ENCODE measurements around the gene GMCL2.

Gene GMCL2

GRCh38 chr5:178193251-178193809 is 6.2 kb upstream of the GMCL2 start:
- no peak for TF ChIP-seq CTCF (IDR thresholded peaks at IDR 0.05)
- Histone ChIP-seq H3K9me3 (no peaks in the 10 kb centered on the region), H3K4me1 (ENCODE audit: control insufficient read depth in 1 of 2, insufficient read depth in 1 of 2, low read depth in 1 of 2, low read length in 1 of 2) (peaks cover 15% of the 10 kb centered on the region in 2 experiments), H3K36me3 (no peaks in the 10 kb centered on the region), H3K27me3 (no peaks in the 10 kb centered on the region), H3K27ac (no peak overlapping the region), H3K4me3 (ENCODE audit: low read depth in 1 of 2, low read length in 1 of 2) (no peak overlapping the region)

GRCh38 chr5:178192787-178193186 is 5.6 kb upstream of the GMCL2 start:
- H3K9me3 ChIP-seq, result no peaks in the 10 kb centered on the region
- TF ChIP-seq CTCF (IDR thresholded peaks at IDR 0.05), result no peak
- H3K4me1 ChIP-seq (ENCODE audit: control insufficient read depth in 1 of 2, insufficient read depth in 1 of 2, low read depth in 1 of 2, low read length in 1 of 2), result peaks cover 15% of the 10 kb centered on the region in 2 experiments

GRCh38 chr5:178192244-178192643 is 5.1 kb upstream of the GMCL2 start:
- Histone ChIP-seq H3K36me3 (no peaks in the 10 kb centered on the region), H3K4me3 (ENCODE audit: low read depth in 1 of 2, low read length in 1 of 2) (no peak overlapping the region)
- no peak for TF ChIP-seq CTCF (IDR thresholded peaks at IDR 0.05)

More at GRCh38 chr5:178192787-178193186, 5.6 kb upstream of the GMCL2 start:
- no peaks in the 10 kb centered on the region for H3K36me3 ChIP-seq
- no peaks in the 10 kb centered on the region for H3K27me3 ChIP-seq
- H3K4me3 ChIP-seq (ENCODE audit: low read depth in 1 of 2, low read length in 1 of 2), result no peak overlapping the region
- H3K27ac ChIP-seq, result no peak overlapping the region

GRCh38 chr5:178191661-178192060 is 4.5 kb upstream of the GMCL2 start:
- Histone ChIP-seq H3K9me3 (no peaks in the 10 kb centered on the region), H3K27ac (no peak overlapping the region), H3K36me3 (no peaks in the 10 kb centered on the region), H3K4me3 (ENCODE audit: low read depth in 1 of 2, low read length in 1 of 2) (no peak overlapping the region), H3K4me1 (ENCODE audit: control insufficient read depth in 1 of 2, insufficient read depth in 1 of 2, low read depth in 1 of 2, low read length in 1 of 2) (peaks cover 15% of the 10 kb centered on the region in 2 experiments), H3K27me3 (no peaks in the 10 kb centered on the region)
- TF ChIP-seq CTCF (IDR thresholded peaks at IDR 0.05), result no peak

More at GRCh38 chr5:178192244-178192643, 5.1 kb upstream of the GMCL2 start:
- H3K9me3 ChIP-seq, result no peaks in the 10 kb centered on the region
- H3K27ac ChIP-seq, result no peak overlapping the region
- H3K4me1 ChIP-seq (ENCODE audit: control insufficient read depth in 1 of 2, insufficient read depth in 1 of 2, low read depth in 1 of 2, low read length in 1 of 2), result peaks cover 15% of the 10 kb centered on the region in 2 experiments
- H3K27me3 ChIP-seq, result no peaks in the 10 kb centered on the region

GRCh38 chr5:178189433-178189832 is 2.3 kb upstream of the GMCL2 start:
- H3K9me3 ChIP-seq, result no peaks in the 10 kb centered on the region
- H3K36me3 ChIP-seq, result no peaks in the 10 kb centered on the region
- H3K4me1 ChIP-seq (ENCODE audit: control insufficient read depth in 1 of 2, insufficient read depth in 1 of 2, low read depth in 1 of 2, low read length in 1 of 2), result peaks cover 12 to 14% of the 10 kb centered on the region in 2 experiments
- no peak for TF ChIP-seq CTCF (IDR thresholded peaks at IDR 0.05)
- H3K27ac ChIP-seq, result no peak overlapping the region
- no peak overlapping the region for H3K4me3 ChIP-seq (ENCODE audit: low read depth in 1 of 2, low read length in 1 of 2)
- no peaks in the 10 kb centered on the region for H3K27me3 ChIP-seq
